ENCODE measurements around the gene KCTD21.

Gene KCTD21

GRCh38 chr11:78200553-78200952, 12.1 kb upstream of the KCTD21 start:
- DNase-seq (ENCODE audit: low read depth): no peak

GRCh38 chr11:78200061-78200460, 11.6 kb upstream of the KCTD21 start:
- no peak for DNase-seq (ENCODE audit: low read depth)

GRCh38 chr11:78199653-78200015, 11.2 kb upstream of the KCTD21 start:
- no peak for DNase-seq (ENCODE audit: low read depth)

GRCh38 chr11:78199015-78199652, 10.7 kb upstream of the KCTD21 start:
- DNase-seq (ENCODE audit: low read depth): no peak

- no peak for DNase-seq (ENCODE audit: low read depth)
Measured at GRCh38 chr11:78197816-78198215, 9.4 kb upstream of the KCTD21 start.

GRCh38 chr11:78196661-78197091, 8.2 kb upstream of the KCTD21 start:
- no peak for DNase-seq (ENCODE audit: low read depth)

- DNase-seq (ENCODE audit: low read depth): no peak
Measured at GRCh38 chr11:78195917-78196560, 7.6 kb upstream of the KCTD21 start.

GRCh38 chr11:78194490-78194889, 6.1 kb upstream of the KCTD21 start:
- no peak for DNase-seq (ENCODE audit: low read depth)

- no peak for DNase-seq (ENCODE audit: low read depth)
Measured at GRCh38 chr11:78193806-78194205, 5.4 kb upstream of the KCTD21 start.

- DNase-seq (ENCODE audit: low read depth): no peak
Measured at GRCh38 chr11:78192911-78193351, 4.5 kb upstream of the KCTD21 start.

GRCh38 chr11:78192223-78192719, 3.8 kb upstream of the KCTD21 start:
- no peak for DNase-seq (ENCODE audit: low read depth)

- DNase-seq (ENCODE audit: low read depth): no peak
Measured at GRCh38 chr11:78190871-78191538, 2.6 kb upstream of the KCTD21 start.

- no peak for DNase-seq (ENCODE audit: low read depth)
Measured at GRCh38 chr11:78190374-78190773, 1.9 kb upstream of the KCTD21 start.

- DNase-seq (ENCODE audit: low read depth): no peak
Measured at GRCh38 chr11:78189851-78190250, 1.4 kb upstream of the KCTD21 start.

- no peak for DNase-seq (ENCODE audit: low read depth)
Measured at GRCh38 chr11:78189174-78189724, 823 bp upstream of the KCTD21 start.

- no peak for DNase-seq (ENCODE audit: low read depth)
Measured at GRCh38 chr11:78187366-78188285, 800 bp downstream of the KCTD21 start.

GRCh38 chr11:78181185-78181584, 7.2 kb downstream of the KCTD21 start:
- no peak for DNase-seq (ENCODE audit: low read depth)

- no peak for DNase-seq (ENCODE audit: low read depth)
Measured at GRCh38 chr11:78180751-78181150, 7.7 kb downstream of the KCTD21 start.

- no peak for DNase-seq (ENCODE audit: low read depth)
Measured at GRCh38 chr11:78179459-78180071, 8.9 kb downstream of the KCTD21 start.

GRCh38 chr11:78177216-78177615, 11.2 kb downstream of the KCTD21 start:
- no peak for DNase-seq (ENCODE audit: low read depth)

- DNase-seq (ENCODE audit: low read depth): no peak
Measured at GRCh38 chr11:78176605-78177141, 11.8 kb downstream of the KCTD21 start.
